Activated CD4-positive, alpha-beta T cell treated with anti-CD3 and anti-CD28 coated beads, Interleukin-2, amount 50 U/mL, for 24 hours (primary cell): Measurements from ENCODE around the gene NAALAD2.
"Not testable (repeated sequence)": the region's sequence is repeated elsewhere in the genome, so short reads cannot be mapped to it uniquely, and the experiment has no call there.

Source experiments
- DNase-seq, 2 donors: peaks; one replicate each; pipeline ENCODE4 v3.0.0-alpha.2; 2020; ENCODE audit warnings: low read depth in 1 of 2, low spot score in 1 of 2

The NAALAD2 gene

GRCh38 chr11:90189011-90189410, 54.5 kb downstream of the NAALAD2 start:
- DNase-seq = no peak

GRCh38 chr11:90192869-90193582, 58.6 kb downstream of the NAALAD2 start:
- no peak for DNase-seq

GRCh38 chr11:90197377-90197776, 62.9 kb downstream of the NAALAD2 start:
- DNase-seq = no peak

- no peak for DNase-seq
These were observed 67.9 kb downstream of the NAALAD2 start for GRCh38 chr11:90202342-90202741.

- no peak for DNase-seq
These were observed 69.9 kb downstream of the NAALAD2 start for GRCh38 chr11:90204407-90204806.

- DNase-seq = no peak
These were observed 70.6 kb downstream of the NAALAD2 start for GRCh38 chr11:90204832-90205646.

- DNase-seq = not testable (repeated sequence)
These were observed 73.5 kb downstream of the NAALAD2 start for GRCh38 chr11:90207992-90208391.

GRCh38 chr11:90208857-90209256, 74.4 kb downstream of the NAALAD2 start:
- DNase-seq = no peak

GRCh38 chr11:90213322-90213721, 78.9 kb downstream of the NAALAD2 start:
- DNase-seq = no peak

- DNase-seq = no peak
These were observed 82.1 kb downstream of the NAALAD2 start for GRCh38 chr11:90216611-90217010.

GRCh38 chr11:90218606-90219005, 84.1 kb downstream of the NAALAD2 start:
- DNase-seq = no peak

GRCh38 chr11:90219438-90219837, 85.0 kb downstream of the NAALAD2 start:
- DNase-seq = no peak

GRCh38 chr11:90220391-90220790, 85.9 kb downstream of the NAALAD2 start:
- no peak for DNase-seq

GRCh38 chr11:90221803-90222458, 87.5 kb downstream of the NAALAD2 start:
- DNase-seq = no peak

GRCh38 chr11:90222459-90223247, 88.2 kb downstream of the NAALAD2 start, which contains the start of gene CHORDC1:
TSS of gene CHORDC1 (minus strand) at chr11:90223049. CDS start at chr11:90222954, 95 bp downstream.
- DNase-seq = peak; percentile 89 to 94

- no peak for DNase-seq
These were observed 88.8 kb downstream of the NAALAD2 start for GRCh38 chr11:90223248-90223585.

GRCh38 chr11:90228056-90228455, 93.6 kb downstream of the NAALAD2 start:
- DNase-seq = no peak

- DNase-seq = no peak
These were observed 95.3 kb downstream of the NAALAD2 start for GRCh38 chr11:90229791-90230190.

GRCh38 chr11:90234977-90235376, 100.5 kb downstream of the NAALAD2 start:
- no peak for DNase-seq

GRCh38 chr11:90235526-90235925, 101.1 kb downstream of the NAALAD2 start:
- DNase-seq = no peak

- DNase-seq = no peak
These were observed 102.5 kb downstream of the NAALAD2 start for GRCh38 chr11:90237004-90237403.
